IMR-90 (cell line): ENCODE data around the gene DENND1B. TPM values are rescaled to one million over a fixed set of nuclear protein-coding genes. Genes with fewer than 3 reads are reported as not detected.

Source experiments
- ATAC-seq: fragments of 200-7000 bp; cut with Tn5 transposase; 2 replicates; pipeline ENCODE4 v1.9.1; 2020; ENCODE audit warnings: low read depth, mild to moderate bottlenecking, moderate library complexity
- BruUV-seq: library from RNA; stranded (reverse); fragments of 400-500 nt; replicated peaks from 2 replicates; lab custom pipeline; 2021; lab: Mats Ljungman, UMichigan
- CTCF ChIA-PET: fragments of 300-600 bp; formaldehyde crosslinking; extraction: SDS; loops from one replicate; lab custom pipeline; 2021; ENCODE audit warnings: antibody characterized with exemption; lab: Yijun Ruan, JAX
- POLR2A ChIA-PET: fragments of 300-600 bp; sonication (Branson Sonifier 250); formaldehyde crosslinking; loops from one replicate; lab custom pipeline; 2022; ENCODE audit warnings: antibody characterized with exemption; ENCODE audit not compliant: unreplicated experiment; lab: Charles Lee
- DNase-seq: peaks from one replicate; pipeline ENCODE4 v3.0.0; 2013
- H2AFZ ChIP-seq: replicated peaks from 2 replicates; pipeline ENCODE3; 2013; ENCODE audit warnings: low read length, mild to moderate bottlenecking; ENCODE audit not compliant: poor library complexity
- H2AK5ac ChIP-seq: 2 replicates; pipeline ENCODE4 v1.6.1; 2013; ENCODE audit warnings: low read depth, low read length, inconsistent platforms
- H2AK9ac ChIP-seq: replicated peaks from 2 replicates; pipeline ENCODE3; 2013; ENCODE audit warnings: mild to moderate bottlenecking, low read depth, low read length, moderate library complexity; ENCODE audit not compliant: poor library complexity
- H2BK120ac ChIP-seq: 2 replicates; pipeline ENCODE4 v1.6.1; 2013; ENCODE audit warnings: low read depth, low read length, inconsistent platforms
- H2BK15ac ChIP-seq: 3 replicates; pipeline ENCODE4 v1.6.1; 2013; ENCODE audit warnings: low read depth, low read length, inconsistent platforms
- H2BK20ac ChIP-seq: 2 replicates; pipeline ENCODE4 v1.6.1; 2013; ENCODE audit warnings: low read depth, mild to moderate bottlenecking, inconsistent platforms, low read length, moderate library complexity
- H2BK5ac ChIP-seq: 2 replicates; pipeline ENCODE4 v1.6.1; 2013; ENCODE audit warnings: mild to moderate bottlenecking, low read depth, low read length, inconsistent platforms; ENCODE audit not compliant: poor library complexity, severe bottlenecking
- H3K14ac ChIP-seq: replicated peaks from 2 replicates; pipeline ENCODE4 v1.6.1; 2013; ENCODE audit warnings: low read depth, low read length, inconsistent platforms
- H3K18ac ChIP-seq: 2 replicates; pipeline ENCODE4 v1.6.1; 2013; ENCODE audit warnings: low read depth, low read length, control low read depth
- H3K23ac ChIP-seq: 2 replicates; pipeline ENCODE4 v1.6.1; 2013; ENCODE audit warnings: low read depth, low read length, inconsistent platforms
- H3K27ac ChIP-seq: 2 replicates; pipeline ENCODE4 v1.5.1; 2013; ENCODE audit warnings: mild to moderate bottlenecking, control low read depth, low read length; ENCODE audit not compliant: insufficient read depth
- H3K27me3 ChIP-seq: 2 replicates; pipeline ENCODE4 v1.6.1; 2013; ENCODE audit warnings: low read length; ENCODE audit not compliant: control insufficient read depth, insufficient read depth
- H3K36me3 ChIP-seq: 2 replicates; pipeline ENCODE4 v1.6.1; 2013; ENCODE audit warnings: low read length, mixed read lengths; ENCODE audit not compliant: control insufficient read depth, insufficient read depth
- H3K4ac ChIP-seq: 2 replicates; pipeline ENCODE4 v1.6.1; 2013; ENCODE audit warnings: low read depth, low read length, inconsistent platforms
- H3K4me1 ChIP-seq: 2 replicates; pipeline ENCODE4 v1.6.1; 2013; ENCODE audit warnings: low read length, mixed read lengths; ENCODE audit not compliant: control insufficient read depth, insufficient read depth
- H3K4me2 ChIP-seq: 2 replicates; pipeline ENCODE4 v1.6.1; 2013; ENCODE audit warnings: low read depth, mild to moderate bottlenecking, control low read depth, low read length, moderate library complexity
- H3K4me3 ChIP-seq: 2 replicates; pipeline ENCODE4 v1.5.1; 2013; ENCODE audit warnings: low read depth, mild to moderate bottlenecking, control low read depth, low read length, moderate library complexity; ENCODE audit not compliant: insufficient read depth
- H3K56ac ChIP-seq: 2 replicates; pipeline ENCODE4 v1.6.1; 2013; ENCODE audit warnings: low read length, inconsistent platforms; ENCODE audit not compliant: insufficient read depth; ENCODE audit errors: extremely low read depth
- H3K79me1 ChIP-seq, 2 experiments: 2 replicates each; pipeline ENCODE4 v1.6.1; 2013; ENCODE audit warnings: low read length in 2 of 2, inconsistent platforms in 1 of 2, low read depth in 1 of 2
- H3K9ac ChIP-seq: 2 replicates; pipeline ENCODE4 v1.6.1; 2013; ENCODE audit warnings: low read depth, low read length, control low read depth
- H3K9me1 ChIP-seq: 2 replicates; pipeline ENCODE4 v1.6.1; 2013; ENCODE audit warnings: low read length, inconsistent platforms; ENCODE audit not compliant: insufficient read depth
- H3K9me3 ChIP-seq: 2 replicates; pipeline ENCODE4 v1.6.1; 2013; ENCODE audit warnings: low read length; ENCODE audit not compliant: control insufficient read depth, insufficient read depth
- H4K20me1 ChIP-seq: 2 replicates; pipeline ENCODE4 v1.6.1; 2013; ENCODE audit warnings: low read length, inconsistent platforms; ENCODE audit not compliant: insufficient read depth
- H4K5ac ChIP-seq: 2 replicates; pipeline ENCODE4 v1.6.1; 2013; ENCODE audit warnings: mild to moderate bottlenecking, low read depth, low read length, control low read depth
- H4K8ac ChIP-seq, 2 experiments: 2 replicates each; pipeline ENCODE4 v1.6.1; 2013; ENCODE audit warnings: low read depth in 2 of 2, low read length in 2 of 2, control low read depth in 1 of 2, inconsistent platforms in 1 of 2
- H4K91ac ChIP-seq: 2 replicates; pipeline ENCODE4 v1.6.1; 2013; ENCODE audit warnings: low read depth, low read length, inconsistent platforms; ENCODE audit not compliant: insufficient read depth
- BHLHE40 ChIP-seq: fragments of 150-350 bp; IDR thresholded peaks from 2 replicates; pipeline ENCODE4 v1.6.1; 2016; ENCODE audit warnings: mild to moderate bottlenecking, low read depth, low read length
- CEBPB ChIP-seq: IDR thresholded peaks from 2 replicates; pipeline ENCODE4 v1.6.1; 2012; ENCODE audit warnings: low read depth, low read length, improper control_type of control experiment
- CHD1 ChIP-seq: IDR thresholded peaks from 2 replicates; pipeline ENCODE4 v1.6.1; 2012; ENCODE audit warnings: low read depth, low read length, improper control_type of control experiment
- CTCF ChIP-seq: conservative IDR thresholded peaks from 2 replicates; pipeline ENCODE4 v1.5.1; 2012; ENCODE audit warnings: mild to moderate bottlenecking, low read depth, low read length, improper control_type of control experiment
- MAFK ChIP-seq: IDR thresholded peaks from 2 replicates; pipeline ENCODE4 v1.6.1; 2012; ENCODE audit warnings: low read depth, low read length, improper control_type of control experiment
- MXI1 ChIP-seq: IDR thresholded peaks from 2 replicates; pipeline ENCODE4 v1.6.1; 2012; ENCODE audit warnings: low read depth, mild to moderate bottlenecking, low read length, moderate library complexity, borderline replicate concordance
- NFE2L2 ChIP-seq: fragments of 150-350 bp; IDR thresholded peaks from 2 replicates; pipeline ENCODE4 v1.6.1; 2016; ENCODE audit warnings: low read depth, mild to moderate bottlenecking, low read length
- POLR2A ChIP-seq: IDR thresholded peaks from 2 replicates; pipeline ENCODE4 v1.6.1; 2012; ENCODE audit warnings: mild to moderate bottlenecking, low read depth, low read length
- RAD21 ChIP-seq: IDR thresholded peaks from 2 replicates; pipeline ENCODE4 v1.6.1; 2012; ENCODE audit warnings: low read length, improper control_type of control experiment
- RFX5 ChIP-seq: IDR thresholded peaks from 2 replicates; pipeline ENCODE4 v1.8.0; 2012; ENCODE audit warnings: low read depth, mild to moderate bottlenecking, low read length, moderate library complexity
- SMC3 ChIP-seq: fragments of 150-350 bp; IDR thresholded peaks from 2 replicates; pipeline ENCODE4 v1.6.1; 2016; ENCODE audit warnings: low read depth, mild to moderate bottlenecking, antibody characterized with exemption, low read length, moderate library complexity
- USF2 ChIP-seq: fragments of 150-350 bp; IDR thresholded peaks from 2 replicates; pipeline ENCODE4 v1.6.1; 2017; ENCODE audit warnings: mild to moderate bottlenecking, antibody characterized with exemption, low read length, low read depth
- WGBS, 2 experiments: methylation state at CpG; one replicate each; pipeline versions ENCODE4 v1.1.5 to v1.1.7; 2013; ENCODE audit warnings: missing lambda C conversion rate in 2 of 2; ENCODE audit not compliant: insufficient read length in 1 of 2; ENCODE audit errors: extremely low coverage in 2 of 2; 5-methylcytosine and 5-hydroxymethylcytosine counted together
- dilution Hi-C: fragments of 300-500 bp; cut with HindIII; formaldehyde crosslinking; loops from one replicate; pipeline ENCODE4 v1.14.3; 2018; ENCODE audit warnings: low sequenced_read_pairs; ENCODE audit not compliant: unreplicated experiment
- in situ Hi-C: fragments of 300-500 bp; cut with MboI; formaldehyde crosslinking; loops from 3 replicates; pipeline ENCODE4 v1.14.3; 2019; ENCODE audit warnings: low sequenced_read_pairs, inconsistent platforms, mixed read lengths
- intact Hi-C: fragments of 100-400 bp; cut with micrococcal nuclease; formaldehyde crosslinking; loops from 2 replicates; pipeline ENCODE4 v1.10.0; 2022
- polyA plus RNA-seq, 3 experiments: library from polyadenylated mRNA; depleted of rRNA; stranded (reverse); fragments of >200 nt; gene quantifications; 2 replicates each; pipeline ENCODE4 v1.2.3, GENCODE V29; 2012; ENCODE audit warnings: low replicate concordance in 1 of 3
- total RNA-seq: library from RNA; depleted of rRNA; stranded (reverse); fragments of >200 nt; gene quantifications from 2 replicates; pipeline ENCODE4 v1.2.3, GENCODE V29; 2012
- TF ChIP-seq, protein P1 (sequence below): fragments of 150-350 bp; IDR thresholded peaks from 2 replicates; pipeline ENCODE4 v1.6.1; 2016; ENCODE audit warnings: low read depth, mild to moderate bottlenecking, low read length, moderate library complexity, borderline replicate concordance

Gene DENND1B
- total and polyA plus RNA-seq, 2 of the 4 experiments (the other 2 are of a cell fraction) = 4.0 to 24.2 TPM

DNA sequence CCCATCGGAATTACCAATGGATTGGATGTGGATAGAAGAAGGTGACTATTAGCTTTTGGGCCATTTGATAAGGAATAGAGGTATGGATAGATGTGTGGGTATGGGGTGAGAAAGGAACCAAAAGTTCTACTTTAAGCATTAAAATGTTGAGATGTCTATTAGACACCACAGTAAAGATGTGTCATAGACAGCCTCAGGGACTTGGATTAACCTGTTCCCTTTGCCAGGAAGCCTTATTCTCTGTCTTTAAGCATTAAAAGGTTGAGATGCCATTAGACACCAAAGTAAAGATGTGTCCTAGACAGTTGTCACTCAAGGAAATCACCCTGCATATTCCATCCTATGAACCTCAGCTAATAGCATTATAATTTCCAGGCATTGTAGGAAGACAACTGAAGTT lies 11.0 kb upstream of the DENND1B start:
- no peaks in the 10 kb centered on the region for H3K9me3 ChIP-seq
- DNase-seq (no peak), ATAC-seq (no peak)
- H3K36me3 ChIP-seq = no peaks in the 10 kb centered on the region
- intact Hi-C loops (no loop called here), in situ Hi-C loops (no loop called here), dilution Hi-C loops (no loop called here)
- H3K18ac ChIP-seq = peak overlapping the region; percentile 91; the same call in 1 of the 2 replicates
- peak overlapping the region in 1 of 2 experiments; percentile 54; a peak in 1 of 4 replicates for H4K8ac ChIP-seq
- CTCF ChIA-PET = no interaction called here
- peak overlapping the region; percentile 19; the same call in 1 of the 2 replicates for H4K5ac ChIP-seq
- H2AFZ ChIP-seq = no peak overlapping the region
- POLR2A ChIA-PET = no interaction called here
- peaks cover 27% of the 10 kb centered on the region for H3K4me1 ChIP-seq
- H3K27me3 ChIP-seq = no peaks in the 10 kb centered on the region
- H2BK5ac ChIP-seq = peak overlapping the region; percentile 77
- peak overlapping the region; percentile 79; the same call in 2 of the 3 replicates for H2BK15ac ChIP-seq
- H4K20me1 ChIP-seq = no peaks in the 10 kb centered on the region
- 0 out of 4 replicates have a peak, but pooled peaks cover 0 to 13% of the 10 kb centered on the region in 2 experiments for H3K79me1 ChIP-seq
- no TSS peak for BruUV-seq
- peaks cover 25% of the 10 kb centered on the region for H3K9me1 ChIP-seq
- peak overlapping the region; percentile 58 for H4K91ac ChIP-seq
- H2AK9ac ChIP-seq = no peak overlapping the region
- TF ChIP-seq MAFK = no peak
- no peak for TF ChIP-seq CHD1
- TF ChIP-seq POLR2A = no peak
- no peak for TF ChIP-seq USF2
- TF ChIP-seq, protein P1, sequence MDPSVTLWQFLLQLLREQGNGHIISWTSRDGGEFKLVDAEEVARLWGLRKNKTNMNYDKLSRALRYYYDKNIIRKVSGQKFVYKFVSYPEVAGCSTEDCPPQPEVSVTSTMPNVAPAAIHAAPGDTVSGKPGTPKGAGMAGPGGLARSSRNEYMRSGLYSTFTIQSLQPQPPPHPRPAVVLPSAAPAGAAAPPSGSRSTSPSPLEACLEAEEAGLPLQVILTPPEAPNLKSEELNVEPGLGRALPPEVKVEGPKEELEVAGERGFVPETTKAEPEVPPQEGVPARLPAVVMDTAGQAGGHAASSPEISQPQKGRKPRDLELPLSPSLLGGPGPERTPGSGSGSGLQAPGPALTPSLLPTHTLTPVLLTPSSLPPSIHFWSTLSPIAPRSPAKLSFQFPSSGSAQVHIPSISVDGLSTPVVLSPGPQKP = no peak
- TF ChIP-seq BHLHE40 = no peak
- no peak for TF ChIP-seq CEBPB
- no peak for TF ChIP-seq RFX5
- no peak for TF ChIP-seq SMC3
- TF ChIP-seq NFE2L2 = no peak
- no peak for TF ChIP-seq CTCF
- TF ChIP-seq RAD21 = no peak
- no peak for TF ChIP-seq MXI1
- no peak overlapping the region for H3K27ac ChIP-seq
- WGBS, 2 experiments = no CpG with 5 or more reads among the region's 1 CpG
- peak overlapping the region; percentile 99 for H2BK20ac ChIP-seq
- H3K14ac ChIP-seq = 0 out of 2 replicates have a peak overlapping the region, but pooled peaks have one; percentile 5
- peak overlapping the region; percentile 75; the same call in 1 of the 2 replicates for H3K4ac ChIP-seq
- H3K23ac ChIP-seq = no peak overlapping the region
- no peak overlapping the region for H3K4me3 ChIP-seq
- H3K9ac ChIP-seq = no peak overlapping the region
- no peak overlapping the region; the same call in 1 of the 2 replicates for H2AK5ac ChIP-seq
- H2BK120ac ChIP-seq = peak overlapping the region; percentile 100
- peak overlapping the region; percentile 26; the same call in 1 of the 2 replicates for H3K56ac ChIP-seq
- no peak overlapping the region for H3K4me2 ChIP-seq
